ENCODE measurements around the gene IGSF8.

The IGSF8 gene

GRCh38 chr1:160084771-160085321 is 13.6 kb downstream of the IGSF8 start:
- no peak for DNase-seq

GRCh38 chr1:160083968-160084770 is 14.2 kb downstream of the IGSF8 start:
- DNase-seq: peak; percentile 83

GRCh38 chr1:160082926-160083325 is 15.5 kb downstream of the IGSF8 start:
- DNase-seq: no peak

- no peak for DNase-seq
These were observed 15.9 kb downstream of the IGSF8 start for GRCh38 chr1:160082487-160082886.

GRCh38 chr1:160081261-160081936 is 17.0 kb downstream of the IGSF8 start, which contains the start of gene KCNJ9:
KCNJ9 (plus strand) TSS chr1:160081538; CDS start chr1:160084031, 2,493 bp downstream.
- DNase-seq: peak; percentile 84

- no peak for DNase-seq
These were observed 17.9 kb downstream of the IGSF8 start for GRCh38 chr1:160080381-160081100.

GRCh38 chr1:160079448-160079847 is 19.0 kb downstream of the IGSF8 start:
- no peak for DNase-seq

- DNase-seq: peak; percentile 68
These were observed 19.8 kb downstream of the IGSF8 start for GRCh38 chr1:160078512-160079195.

- no peak for DNase-seq
These were observed 20.9 kb downstream of the IGSF8 start for GRCh38 chr1:160077486-160077885.

- peak; percentile 43 for DNase-seq
These were observed 22.1 kb downstream of the IGSF8 start for GRCh38 chr1:160076295-160076694.

- DNase-seq: no peak
These were observed 22.6 kb downstream of the IGSF8 start for GRCh38 chr1:160075836-160076235.

GRCh38 chr1:160074865-160075264 is 23.6 kb downstream of the IGSF8 start:
- no peak for DNase-seq

- DNase-seq: no peak
These were observed 27.1 kb downstream of the IGSF8 start for GRCh38 chr1:160071289-160071688.

GRCh38 chr1:160070243-160071163 is 27.9 kb downstream of the IGSF8 start:
- peak; percentile 91 for DNase-seq

- DNase-seq: no peak
These were observed 28.8 kb downstream of the IGSF8 start, which contains the start of gene KCNJ10 for GRCh38 chr1:160069460-160070231. KCNJ10 (minus strand) TSS chr1:160070160; CDS start chr1:160042532, 27,628 bp downstream.

GRCh38 chr1:160068225-160068624 is 30.2 kb downstream of the IGSF8 start:
- no peak for DNase-seq

- peak; percentile 84 for DNase-seq
These were observed 31.3 kb downstream of the IGSF8 start for GRCh38 chr1:160066829-160067745.

- DNase-seq: no peak
These were observed 33.7 kb downstream of the IGSF8 start for GRCh38 chr1:160064746-160065145.

- no peak for DNase-seq
These were observed 34.3 kb downstream of the IGSF8 start for GRCh38 chr1:160064164-160064563.
